LNCaP clone FGC (cell line): Measurements from ENCODE around the gene DGUOK.

Source experiments
- DNase-seq: peaks from one replicate; pipeline ENCODE4 v3.0.0-alpha.2; 2011; ENCODE audit warnings: low read depth
- H3K4me3 ChIP-seq: 2 replicates; pipeline ENCODE4 v1.5.1; 2011; ENCODE audit warnings: mild to moderate bottlenecking, low read depth, low read length, control low read depth
- CTCF ChIP-seq: IDR thresholded peaks from 2 replicates; pipeline ENCODE4 v1.5.1; 2012; ENCODE audit warnings: mild to moderate bottlenecking; ENCODE audit not compliant: control insufficient read depth, insufficient read depth; ENCODE audit errors: extremely low read depth

DGUOK gene

DNA sequence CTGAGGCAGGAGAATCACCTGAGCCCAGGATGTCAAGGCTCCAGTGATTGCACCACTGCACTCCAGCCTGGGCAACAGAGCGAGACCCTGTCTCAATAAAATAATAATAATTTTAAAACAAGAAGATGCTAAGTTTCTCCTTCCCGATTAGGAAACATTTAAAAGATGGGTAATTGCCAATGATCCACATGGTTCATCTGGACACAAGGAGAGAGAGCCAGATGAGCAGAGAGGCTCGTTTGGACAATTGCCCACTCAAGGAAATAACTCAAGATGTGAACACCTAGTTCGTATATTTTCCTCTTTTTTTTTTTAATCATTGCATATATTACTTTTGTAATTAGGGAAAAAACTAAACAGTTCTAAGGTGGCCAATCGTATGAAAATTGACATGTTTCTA lies 37.5 kb upstream of the DGUOK start:
- DNase-seq = no peak
- no peak for TF ChIP-seq CTCF
- no peak overlapping the region for H3K4me3 ChIP-seq

DNA sequence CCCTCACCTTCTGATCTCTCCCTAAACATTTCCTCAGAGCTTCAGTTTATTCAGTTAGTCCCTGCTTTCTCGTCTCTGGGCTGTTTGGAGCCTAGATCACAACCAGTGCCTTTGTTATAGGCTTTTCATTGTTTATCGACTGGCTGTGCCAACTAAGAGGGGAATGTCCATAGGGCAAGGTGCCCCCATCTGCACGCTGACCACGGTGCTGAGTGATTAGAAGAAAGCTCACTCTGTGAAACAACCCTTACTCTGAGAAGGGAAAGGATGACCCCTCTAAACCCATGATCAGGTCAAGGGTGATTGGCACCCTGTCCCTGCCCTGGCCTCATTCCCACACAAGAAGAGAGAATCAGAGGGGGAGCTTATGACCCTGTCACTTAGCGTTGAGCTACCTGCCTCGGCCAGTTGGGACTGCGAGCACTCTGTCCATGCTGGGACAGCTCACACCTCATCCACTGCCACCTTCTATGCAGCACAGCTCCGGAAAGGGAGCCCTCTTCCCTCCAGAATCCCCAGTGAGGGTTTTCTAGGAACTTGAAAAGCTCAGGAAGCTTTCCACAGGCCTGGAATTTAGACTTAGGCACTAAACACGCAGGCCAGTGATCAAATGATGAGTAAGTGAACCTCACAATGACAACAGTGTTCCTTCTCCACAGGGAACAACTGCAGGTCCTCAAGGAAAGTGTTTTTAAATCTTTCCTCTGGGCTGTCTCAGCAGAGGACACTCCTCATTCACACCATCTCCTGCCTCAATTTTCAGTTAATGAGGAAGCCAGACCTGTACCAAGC lies 36.2 kb upstream of the DGUOK start:
- no peak overlapping the region for H3K4me3 ChIP-seq
- TF ChIP-seq CTCF = no peak
- DNase-seq = no peak

DNA sequence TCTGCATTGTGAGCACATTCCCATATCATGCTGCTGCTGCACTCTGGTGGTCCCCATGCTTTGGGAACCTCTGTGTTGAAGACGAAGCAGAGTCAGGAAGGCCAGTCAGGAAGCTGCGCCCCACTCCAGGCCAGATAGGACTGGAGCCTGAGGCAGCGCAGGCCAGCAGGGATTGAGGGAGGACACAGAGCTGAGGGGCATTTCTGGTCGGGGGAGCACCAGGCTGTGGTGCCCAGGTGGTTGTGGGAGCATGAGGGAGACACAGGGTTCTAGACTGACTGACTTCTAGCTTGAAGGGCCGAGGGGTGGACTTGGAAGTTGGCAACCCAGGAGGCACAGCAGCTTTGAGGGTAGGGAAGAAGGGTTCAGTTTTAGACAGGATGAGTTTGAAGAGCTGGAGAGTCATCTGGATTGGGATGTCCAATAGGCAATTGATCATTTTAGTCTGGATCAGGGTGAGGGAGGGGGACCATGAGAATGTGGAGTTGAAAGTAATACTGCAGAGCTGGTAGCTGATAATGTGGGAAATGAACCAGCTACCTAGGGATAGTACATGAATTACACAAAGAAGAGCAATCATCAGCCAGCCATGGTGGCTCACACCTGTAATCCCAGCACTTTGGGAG lies 35.3 kb upstream of the DGUOK start:
- no peak for DNase-seq
- no peak overlapping the region for H3K4me3 ChIP-seq
- TF ChIP-seq CTCF = no peak

GRCh38 chr2:73892631-73893329 lies 33.9 kb upstream of the DGUOK start, which contains the start of gene ACTG2:
Gene ACTG2 (plus strand): TSS chr2:73893008. CDS start chr2:73901312, 8,304 bp downstream.
- DNase-seq = no peak
- no peak within 1 kb of the TSS for H3K4me3 ChIP-seq
- TF ChIP-seq CTCF = no peak

- DNase-seq = no peak
- H3K4me3 ChIP-seq = no peak overlapping the region
- TF ChIP-seq CTCF = no peak
Observed at GRCh38 chr2:73893764-73894474, 32.8 kb upstream of the DGUOK start.

GRCh38 chr2:73894475-73894850 lies 32.2 kb upstream of the DGUOK start:
- no peak for DNase-seq
- TF ChIP-seq CTCF = no peak
- H3K4me3 ChIP-seq = no peak overlapping the region
